K562 (cell line): ENCODE results near the gene SON. TPM values are rescaled to one million over a fixed set of nuclear protein-coding genes. Genes with fewer than 3 reads are reported as not detected.

Experiments used
- ATF7 ChIP-seq: fragments of 450-650 bp; IDR thresholded peaks from 2 replicates; pipeline ENCODE4 v1.7.1; 2014; ENCODE audit warnings: mild to moderate bottlenecking, moderate library complexity
- CHD4 ChIP-seq: fragments of 200-600 bp; sonication (generic); IDR thresholded peaks from 3 replicates; pipeline ENCODE4 v1.6.1; 2012; ENCODE audit warnings: low read depth, mild to moderate bottlenecking, mixed read lengths, low read length, inconsistent platforms; ENCODE audit not compliant: insufficient read depth, insufficient replicate concordance, poor library complexity, severe bottlenecking
- DMBX1 ChIP-seq: fragments of 250-450 bp; sonication (Bioruptor Pico); IDR thresholded peaks from 2 replicates; pipeline ENCODE4 v1.8.0; 2022; ENCODE audit warnings: inconsistent platforms, mild to moderate bottlenecking, moderate library complexity, borderline replicate concordance
- EWSR1 ChIP-seq: fragments of 450-650 bp; IDR thresholded peaks from 2 replicates; pipeline ENCODE4 v1.6.1; 2018; ENCODE audit warnings: borderline replicate concordance, mild to moderate bottlenecking, low read depth, moderate library complexity; ENCODE audit not compliant: partially characterized antibody
- EZH2 ChIP-seq: IDR thresholded peaks from 2 replicates; pipeline ENCODE4 v1.6.1; 2012; ENCODE audit warnings: low read depth, mild to moderate bottlenecking, inconsistent platforms, low read length, borderline replicate concordance
- HNRNPLL ChIP-seq: fragments of 200-400 bp; formaldehyde crosslinking; IDR thresholded peaks from 2 replicates; pipeline ENCODE4 v1.6.1; 2017; ENCODE audit warnings: low read length, low read depth, mild to moderate bottlenecking; ENCODE audit not compliant: poor library complexity, severe bottlenecking
- JUN ChIP-seq, 2 experiments: sonication (generic) in 1 of 2; formaldehyde crosslinking in 1 of 2; IDR thresholded peaks; 2 replicates each; pipeline versions ENCODE4 v1.6.1 to v1.8.0; 2012 to 2022; ENCODE audit warnings: borderline replicate concordance in 2 of 2, mild to moderate bottlenecking in 2 of 2, improper control_type of control experiment in 1 of 2, low read depth in 1 of 2, low read length in 1 of 2, missing genetic modification reagents in 1 of 2
- KLF6 ChIP-seq: fragments of 250-450 bp; sonication (Bioruptor Pico); IDR thresholded peaks from 2 replicates; pipeline ENCODE4 v1.4.0; 2020; ENCODE audit warnings: mild to moderate bottlenecking, moderate library complexity, borderline replicate concordance
- NFXL1 ChIP-seq: fragments of 450-650 bp; formaldehyde crosslinking; IDR thresholded peaks from 2 replicates; pipeline ENCODE4 v1.4.0; 2021; ENCODE audit warnings: mild to moderate bottlenecking
- NR4A1 ChIP-seq, 2 experiments: fragments of 250-450 bp in 1 of 2; fragments of 450-650 bp in 1 of 2; sonication (Bioruptor Pico) in 1 of 2; IDR thresholded peaks; 2 replicates each; pipeline versions ENCODE4 v1.4.0 to v1.6.1; 2016 to 2020; ENCODE audit warnings: mild to moderate bottlenecking in 2 of 2, missing compliant biosample characterization in 1 of 2, missing genetic modification characterization in 1 of 2, moderate library complexity in 1 of 2
- RBM15 ChIP-seq: fragments of 200-400 bp; formaldehyde crosslinking; IDR thresholded peaks from 2 replicates; pipeline ENCODE4 v1.6.1; 2018; ENCODE audit warnings: mild to moderate bottlenecking, low read length, moderate library complexity; ENCODE audit not compliant: insufficient read depth
- TEAD1 ChIP-seq, 2 experiments: fragments of 450-650 bp in 1 of 2; sonication (generic) in 1 of 2; formaldehyde crosslinking; IDR thresholded peaks; 2 replicates each; pipeline versions ENCODE4 v1.4.0 to v1.8.0; 2020 to 2022; ENCODE audit warnings: mild to moderate bottlenecking in 2 of 2, missing genetic modification reagents in 1 of 2
- TGIF2 ChIP-seq: sonication (generic); formaldehyde crosslinking; IDR thresholded peaks from 2 replicates; pipeline ENCODE4 v1.8.1; 2022; ENCODE audit warnings: mild to moderate bottlenecking, missing genetic modification reagents, moderate library complexity
- ZNF655 ChIP-seq: fragments of 250-450 bp; sonication (Bioruptor Pico); IDR thresholded peaks from 2 replicates; pipeline ENCODE4 v1.5.0; 2021
- ZZZ3 ChIP-seq: fragments of 450-650 bp; IDR thresholded peaks from 2 replicates; pipeline ENCODE4 v1.6.1; 2016; ENCODE audit warnings: antibody characterized with exemption, mild to moderate bottlenecking, moderate library complexity
- polyA plus RNA-seq, 8 experiments: library from polyadenylated mRNA; depleted of rRNA in 4 of 8; stranded (reverse) in 5 of 8; unstranded in 3 of 8; fragments of >200 nt; fragmentation: Nextera tagmentation in 2 of 8; fragmentation: Illumina TruSeq in 1 of 8; extraction: Ambion mirVana in 2 of 8; extraction: Trizol in 1 of 8; gene quantifications; 2 replicates each; pipeline versions ENCODE4 v1.2.1 to v1.2.3, GENCODE V29; 2011 to 2014; ENCODE audit warnings: inconsistent platforms in 1 of 8, missing spikeins in 1 of 8
- total RNA-seq, 7 experiments: library from RNA; depleted of rRNA in 6 of 7; stranded (reverse); fragments of >200 nt in 6 of 7; fragmentation: Illumina TruSeq in 2 of 7; extraction: Trizol in 2 of 7; gene quantifications; 2 replicates each; pipeline versions ENCODE4 v1.2.1 to v1.2.3, GENCODE V29; 2011 to 2021; ENCODE audit warnings: low replicate concordance in 1 of 7

SON gene
- total and polyA plus RNA-seq, 9 of the 15 experiments (the other 6 are each of a cell fraction or from before 2014, with no cell fraction given) = 105 to 742 (median 187) TPM

DNA sequence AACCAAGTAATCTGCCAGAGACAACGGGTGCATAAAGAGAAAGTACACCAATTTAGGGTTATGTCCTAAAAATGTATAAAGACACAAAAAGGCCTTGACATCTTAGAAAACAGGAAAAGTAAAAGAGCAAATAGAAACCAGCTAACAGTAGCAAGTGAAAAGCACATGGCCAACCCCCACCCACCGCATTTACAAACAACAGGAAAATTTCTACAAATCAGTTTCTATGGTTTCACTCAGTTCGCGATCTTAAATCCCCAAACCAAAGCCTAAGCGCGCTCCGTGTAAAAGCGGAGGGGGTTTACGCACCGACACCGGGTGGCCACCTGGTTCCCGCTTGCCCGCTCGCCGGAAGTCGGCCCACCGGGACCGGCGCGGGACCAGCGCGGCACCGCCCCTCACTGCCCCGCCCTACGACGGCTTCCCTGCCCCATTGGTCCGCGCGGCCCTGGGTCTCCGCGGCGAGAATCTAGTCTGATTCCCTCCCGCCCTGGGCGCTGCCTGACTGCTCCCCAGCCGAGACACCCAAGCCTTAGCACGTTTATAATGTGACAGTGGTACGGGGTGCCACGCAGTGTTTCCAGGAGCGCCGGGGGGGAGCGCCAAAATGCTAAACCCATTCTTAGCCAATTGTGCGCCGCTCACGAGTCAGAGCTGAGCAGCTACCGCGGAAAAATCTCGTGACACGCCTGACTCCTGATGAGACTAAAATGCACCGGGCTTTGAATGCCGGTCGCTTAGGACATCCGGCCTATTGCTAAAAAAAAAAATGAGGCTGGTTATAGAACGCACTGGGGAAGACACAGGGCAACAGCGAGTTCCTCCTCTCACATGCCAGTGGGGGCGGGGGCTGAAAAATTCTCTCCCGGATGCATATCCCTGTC is 840 bp upstream of the SON start, which contains the start of gene GART (continued):
- TF ChIP-seq JUN (IDR thresholded peaks at IDR 0.05; ENCODE audit: borderline replicate concordance, low read depth, low read length) = peak; percentile 32; the same call in 1 of the 2 replicates
- TF ChIP-seq JUN (CRISPR knock-in tag; IDR thresholded peaks at IDR 0.05; ENCODE audit: borderline replicate concordance) = peak; percentile 86; the same call in 1 of the 2 replicates
- peak; percentile 77; the same call in 1 of the 2 replicates for TF ChIP-seq KLF6 (CRISPR knock-in tag)
- no peak for TF ChIP-seq ZNF655
- TF ChIP-seq ATF7 = no peak
- no peak; the same call in 1 of the 2 replicates for TF ChIP-seq DMBX1
- TF ChIP-seq NFXL1 (CRISPR knock-in tag) = no peak
- peak; percentile 8; the same call in 1 of the 2 replicates for TF ChIP-seq NR4A1 (CRISPR knock-in tag; IDR thresholded peaks at IDR 0.05)
- TF ChIP-seq NR4A1 (tag; IDR thresholded peaks at IDR 0.05) = no peak; the same call in 1 of the 2 replicates
- no peak for TF ChIP-seq EWSR1
- TF ChIP-seq EZH2 = no peak
- no peak for TF ChIP-seq RBM15
- no peak for TF ChIP-seq CHD4
- peak in 1 of 2 experiments; percentile 77; a peak in 2 of 4 replicates for TF ChIP-seq TEAD1 (CRISPR knock-in tag; IDR thresholded peaks at IDR 0.05)
- TF ChIP-seq TGIF2 (CRISPR knock-in tag) = no peak
- peak; percentile 75 for TF ChIP-seq HNRNPLL
- 0 out of 2 replicates have a peak, but pooled peaks have one; percentile 16 for TF ChIP-seq ZZZ3
